ENCODE data around the gene C11orf86. TPM values are rescaled to one million over a fixed set of nuclear protein-coding genes. Genes with fewer than 3 reads are reported as not detected.

The C11orf86 gene
- total RNA-seq, 2 experiments from 2014 or later = not detected

- H3K9me3 Mint-ChIP-seq = peaks cover 6% of the 10 kb centered on the region
- H3K27me3 Mint-ChIP-seq = peaks cover 73% of the 10 kb centered on the region
- H3K4me1 Mint-ChIP-seq = peaks cover 26% of the 10 kb centered on the region
- H3K4me3 Mint-ChIP-seq = no peak overlapping the region
- DNase-seq = no peak
- H3K36me3 Mint-ChIP-seq = no peaks in the 10 kb centered on the region
- no peak overlapping the region for H3K27ac Mint-ChIP-seq
Measured at GRCh38 chr11:67022341-67022933, 47.3 kb downstream of the C11orf86 start.

GRCh38 chr11:67022961-67023956 lies 48.2 kb downstream of the C11orf86 start, which contains the start of gene SYT12:
SYT12 (plus strand) TSS chr11:67023134; CDS start chr11:67030145, 7,011 bp downstream.
- DNase-seq = peak; percentile 34
- Mint-ChIP-seq H3K27ac (no peak within 1 kb of the TSS), H3K36me3 (no peaks in the 10 kb centered on the region), H3K4me3 (peak within 1 kb of the TSS; percentile 61), H3K4me1 (peaks cover 26% of the 10 kb centered on the region), H3K27me3 (peaks cover 72% of the 10 kb centered on the region), H3K9me3 (peaks cover 6% of the 10 kb centered on the region)

- Mint-ChIP-seq H3K4me3 (peak overlapping the region; percentile 61), H3K4me1 (peaks cover 26% of the 10 kb centered on the region), H3K9me3 (peaks cover 1% of the 10 kb centered on the region), H3K27me3 (peaks cover 68% of the 10 kb centered on the region), H3K27ac (no peak overlapping the region), H3K36me3 (no peaks in the 10 kb centered on the region)
- DNase-seq = no peak
Measured at GRCh38 chr11:67023957-67024353, 48.9 kb downstream of the C11orf86 start.

GRCh38 chr11:67024410-67024809 lies 49.3 kb downstream of the C11orf86 start:
- no peaks in the 10 kb centered on the region for H3K36me3 Mint-ChIP-seq
- H3K27me3 Mint-ChIP-seq = peaks cover 69% of the 10 kb centered on the region
- H3K4me3 Mint-ChIP-seq = peak overlapping the region; percentile 14
- H3K27ac Mint-ChIP-seq = peak overlapping the region; percentile 40
- H3K9me3 Mint-ChIP-seq = no peaks in the 10 kb centered on the region
- DNase-seq = peak; percentile 48
- H3K4me1 Mint-ChIP-seq = peaks cover 26% of the 10 kb centered on the region

GRCh38 chr11:67024966-67025365 lies 49.9 kb downstream of the C11orf86 start:
- DNase-seq = no peak
- H3K27me3 Mint-ChIP-seq = peaks cover 73% of the 10 kb centered on the region
- no peak overlapping the region for H3K27ac Mint-ChIP-seq
- no peaks in the 10 kb centered on the region for H3K36me3 Mint-ChIP-seq
- no peak overlapping the region for H3K4me3 Mint-ChIP-seq
- peaks cover 26% of the 10 kb centered on the region for H3K4me1 Mint-ChIP-seq
- no peaks in the 10 kb centered on the region for H3K9me3 Mint-ChIP-seq

- H3K27me3 Mint-ChIP-seq = peaks cover 79% of the 10 kb centered on the region
- no peak overlapping the region for H3K4me3 Mint-ChIP-seq
- peaks cover 26% of the 10 kb centered on the region for H3K4me1 Mint-ChIP-seq
- no peaks in the 10 kb centered on the region for H3K9me3 Mint-ChIP-seq
- H3K27ac Mint-ChIP-seq = no peak overlapping the region
- DNase-seq = no peak
- H3K36me3 Mint-ChIP-seq = no peaks in the 10 kb centered on the region
Measured at GRCh38 chr11:67025750-67026149, 50.6 kb downstream of the C11orf86 start.

Other genes with a start within 250 kb of the C11orf86 start
- gene SPTBN2, start 246.1 kb upstream of the C11orf86 start, total RNA-seq = 1 to 10 TPM; 1.4 to 1.7 TPM
- 10 to 100 TPM; 26.8 to 31.1 TPM for gene RCE1, start 131.9 kb upstream of the C11orf86 start, total RNA-seq
- gene LRFN4, start 118.2 kb upstream of the C11orf86 start, total RNA-seq = 10 to 100 TPM; 36.3 to 37.8 TPM
- gene PC, start 16.9 kb upstream of the C11orf86 start, total RNA-seq = 1 to 10 TPM; 8.1 TPM
- not detected for gene SYT12, start 47.8 kb downstream of the C11orf86 start, total RNA-seq
- under 1 TPM; 0.50 to 0.78 TPM for gene RHOD, start 81.5 kb downstream of the C11orf86 start, total RNA-seq
- gene KDM2A, start 144.0 kb downstream of the C11orf86 start, total RNA-seq = 10 to 100 TPM; 77.4 to 80.9 TPM